GM21390 (cell line): Measurements from ENCODE around the gene AIRE.

Experiments
- ATAC-seq: cut with Tn5 transposase; IDR thresholded peaks from one replicate; pipeline ENCODE4 v1.9.1; 2021; ENCODE audit not compliant: unreplicated experiment

AIRE gene

DNA sequence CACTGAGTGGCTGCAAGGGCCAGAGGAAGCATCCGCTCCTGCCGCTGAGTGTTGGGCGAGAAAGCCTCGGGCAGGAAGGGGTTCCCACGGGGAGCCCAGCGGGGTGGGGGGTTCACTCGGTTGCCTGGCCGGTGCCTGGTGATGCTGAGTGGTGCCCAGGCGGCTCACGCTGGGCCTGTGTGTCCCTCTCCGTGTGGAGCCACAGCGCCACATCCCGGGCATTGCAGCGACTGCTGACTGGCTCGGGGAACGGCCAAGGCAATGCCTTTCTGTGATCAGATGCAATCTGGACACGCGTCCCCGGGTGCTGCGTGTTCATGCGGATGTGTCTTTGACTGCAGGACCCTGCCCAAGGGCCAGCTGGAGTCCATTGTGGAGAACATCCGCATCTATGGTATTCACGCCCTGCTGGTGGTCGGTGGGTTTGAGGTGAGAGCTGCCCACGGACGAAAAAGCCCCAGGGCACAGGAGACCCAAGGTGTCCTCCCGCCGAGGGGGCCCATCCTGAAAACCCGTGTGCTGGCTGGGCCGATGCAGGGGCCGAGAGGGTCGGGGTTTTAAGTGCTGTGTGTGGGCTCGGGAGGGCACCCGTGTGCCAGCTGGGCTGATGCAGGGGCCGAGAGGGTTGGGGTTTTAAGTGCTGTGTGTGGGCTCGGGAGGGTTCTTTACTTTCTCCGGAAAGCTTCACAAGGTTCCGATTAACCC is 37.1 kb downstream of the AIRE start:
- ATAC-seq = no peak

DNA sequence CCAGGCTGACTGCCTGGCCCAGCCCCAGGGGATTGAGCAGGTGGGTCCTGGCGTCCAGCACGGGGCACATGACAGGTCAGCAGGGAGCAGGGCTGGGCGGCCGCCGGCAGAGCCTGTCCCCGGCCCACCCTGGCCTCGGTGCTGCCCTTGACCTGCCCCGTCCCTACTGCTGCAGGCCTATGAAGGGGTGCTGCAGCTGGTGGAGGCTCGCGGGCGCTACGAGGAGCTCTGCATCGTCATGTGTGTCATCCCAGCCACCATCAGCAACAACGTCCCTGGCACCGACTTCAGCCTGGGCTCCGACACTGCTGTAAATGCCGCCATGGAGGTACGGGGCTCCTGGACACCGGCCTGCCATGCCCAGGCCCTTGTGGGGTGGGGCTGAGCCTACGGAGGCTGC is 37.9 kb downstream of the AIRE start:
- ATAC-seq = no peak

DNA sequence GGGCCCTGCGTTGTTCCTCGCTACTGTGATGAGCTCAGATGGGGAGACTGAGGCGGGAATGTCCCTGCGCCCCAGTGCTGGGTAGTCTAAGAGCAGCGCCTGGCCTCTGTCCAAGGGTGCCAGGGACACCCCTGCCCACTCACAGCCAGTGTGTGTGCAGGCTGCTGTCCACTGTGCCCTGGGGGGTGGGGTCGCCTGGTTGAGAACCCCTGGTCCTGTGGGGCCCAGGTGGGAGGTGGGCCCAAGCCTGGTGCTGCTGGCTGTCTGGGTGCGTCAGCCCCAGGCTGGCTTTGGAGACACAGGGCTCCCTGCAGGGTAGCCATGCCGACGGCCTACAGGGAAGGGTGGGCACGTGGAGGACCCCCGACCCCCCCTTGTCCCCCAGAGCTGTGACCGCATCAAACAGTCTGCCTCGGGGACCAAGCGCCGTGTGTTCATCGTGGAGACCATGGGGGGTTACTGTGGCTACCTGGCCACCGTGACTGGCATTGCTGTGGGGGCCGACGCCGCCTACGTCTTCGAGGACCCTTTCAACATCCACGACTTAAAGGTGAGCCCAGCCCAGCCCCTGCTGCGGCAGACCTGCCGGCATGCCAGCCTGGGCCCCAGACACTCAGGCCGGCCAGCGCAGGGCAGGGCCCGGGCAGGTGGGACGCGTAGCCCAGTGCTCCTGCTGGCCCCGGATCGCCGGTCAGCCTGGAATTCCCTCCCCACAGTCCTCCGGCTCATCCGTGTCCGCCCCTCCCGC is 38.6 kb downstream of the AIRE start:
- ATAC-seq = no peak

DNA sequence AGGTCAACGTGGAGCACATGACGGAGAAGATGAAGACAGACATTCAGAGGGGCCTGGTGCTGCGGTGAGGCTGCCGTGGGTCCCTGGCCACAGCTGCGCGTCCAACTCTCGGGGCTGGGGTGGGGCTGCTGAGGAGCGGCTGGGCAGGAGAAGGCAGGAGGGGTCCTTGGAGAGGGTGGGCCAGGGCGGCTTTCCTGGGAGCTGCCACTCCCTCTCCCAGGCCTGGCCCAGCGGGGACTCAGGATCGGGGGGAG is 39.1 kb downstream of the AIRE start:
- no peak for ATAC-seq

DNA sequence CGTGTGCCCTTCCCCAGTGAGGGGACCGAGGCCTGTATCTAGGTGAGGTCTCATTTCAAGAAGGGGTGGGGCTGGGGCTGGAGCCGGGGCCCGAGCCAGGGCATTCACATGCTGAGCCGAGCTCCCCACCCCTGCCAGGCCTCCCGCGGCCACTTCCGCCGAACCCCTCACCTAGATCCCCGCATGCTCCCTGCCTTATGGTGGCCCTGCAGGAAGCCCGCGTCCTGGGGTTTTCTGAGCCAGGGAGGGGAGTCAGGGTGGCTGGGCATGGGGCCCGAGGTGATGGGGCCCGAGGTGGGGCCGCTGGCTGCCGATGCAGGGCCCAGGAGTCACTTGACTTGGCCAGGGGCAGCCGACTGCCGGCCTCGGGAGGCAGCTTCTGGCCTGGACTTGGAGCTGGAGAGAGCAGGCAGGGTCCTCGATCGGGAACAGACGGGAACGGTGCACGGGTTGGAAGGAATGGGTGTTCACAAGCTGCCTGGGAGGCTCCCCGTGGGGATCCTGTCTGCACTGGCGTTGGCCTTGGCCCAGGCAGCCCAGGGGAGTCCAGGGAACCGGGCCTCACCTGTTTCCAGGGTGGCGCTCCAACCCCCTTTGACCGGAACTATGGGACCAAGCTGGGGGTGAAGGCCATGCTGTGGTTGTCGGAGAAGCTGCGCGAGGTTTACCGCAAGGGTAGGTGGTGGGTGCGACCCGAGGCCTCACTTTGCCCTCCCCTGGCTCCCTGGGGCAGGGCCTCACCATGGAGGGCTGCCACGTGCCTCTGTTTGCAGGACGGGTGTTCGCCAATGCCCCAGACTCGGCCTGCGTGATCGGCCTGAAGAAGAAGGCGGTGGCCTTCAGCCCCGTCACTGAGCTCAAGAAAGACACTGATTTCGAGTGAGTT is 40.0 kb downstream of the AIRE start:
- ATAC-seq = no peak

DNA sequence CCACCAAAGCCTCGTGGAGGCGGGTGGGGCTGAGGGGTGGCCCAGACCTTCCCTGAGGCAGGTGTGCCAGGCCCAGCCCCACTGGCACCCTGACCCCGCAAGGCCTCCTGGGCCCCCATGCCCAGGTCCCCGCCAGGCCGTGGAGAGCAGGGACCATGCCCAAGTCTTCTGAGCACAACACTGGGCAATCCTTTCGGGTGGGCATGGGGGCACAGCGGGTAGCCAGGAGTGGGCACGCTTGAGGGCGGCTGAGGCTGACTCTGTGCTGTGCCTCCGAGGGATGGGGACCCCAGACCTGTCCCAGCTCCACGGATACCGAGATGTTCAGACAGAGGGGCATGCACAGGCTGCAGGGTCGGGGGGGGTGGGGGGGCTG is 40.6 kb downstream of the AIRE start:
- no peak for ATAC-seq

DNA sequence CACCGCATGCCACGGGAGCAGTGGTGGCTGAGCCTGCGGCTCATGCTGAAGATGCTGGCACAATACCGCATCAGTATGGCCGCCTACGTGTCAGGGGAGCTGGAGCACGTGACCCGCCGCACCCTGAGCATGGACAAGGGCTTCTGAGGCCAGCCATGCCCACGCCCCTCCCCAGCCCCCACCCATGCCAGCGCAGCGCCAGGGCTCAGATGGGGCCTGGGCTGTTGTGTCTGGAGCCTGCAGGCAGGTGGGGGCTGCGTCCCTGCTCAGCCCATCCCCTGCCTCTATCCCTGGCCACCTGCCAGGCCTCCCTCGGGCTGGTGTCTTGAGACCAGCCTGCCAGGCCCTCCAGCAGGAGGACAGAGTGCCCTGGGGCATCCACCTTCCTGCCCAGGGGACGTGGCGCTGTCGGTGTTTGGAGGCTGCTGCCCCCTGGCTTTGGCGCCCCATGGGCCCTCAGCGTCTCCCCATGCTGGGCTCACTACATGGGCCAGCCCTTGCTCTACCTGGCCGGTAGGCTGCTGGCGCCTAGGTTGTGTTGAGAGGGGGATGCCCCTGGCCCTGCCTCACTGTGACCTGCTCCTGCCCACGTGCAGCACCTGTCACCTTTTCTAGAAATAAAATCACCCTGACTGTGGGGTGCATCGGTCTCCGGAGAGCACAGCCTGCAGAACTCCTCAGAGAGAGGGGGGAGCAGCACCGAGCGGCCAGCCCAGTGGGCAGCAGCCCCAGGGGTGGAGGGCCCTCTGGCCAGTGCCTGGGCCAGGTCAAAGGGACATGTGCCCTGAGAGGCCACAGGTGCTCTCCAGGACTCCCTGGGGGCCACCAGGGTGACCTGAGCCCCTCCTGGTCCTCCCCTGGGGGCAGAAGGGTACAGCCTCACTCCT is 41.3 kb downstream of the AIRE start:
- no peak for ATAC-seq

DNA sequence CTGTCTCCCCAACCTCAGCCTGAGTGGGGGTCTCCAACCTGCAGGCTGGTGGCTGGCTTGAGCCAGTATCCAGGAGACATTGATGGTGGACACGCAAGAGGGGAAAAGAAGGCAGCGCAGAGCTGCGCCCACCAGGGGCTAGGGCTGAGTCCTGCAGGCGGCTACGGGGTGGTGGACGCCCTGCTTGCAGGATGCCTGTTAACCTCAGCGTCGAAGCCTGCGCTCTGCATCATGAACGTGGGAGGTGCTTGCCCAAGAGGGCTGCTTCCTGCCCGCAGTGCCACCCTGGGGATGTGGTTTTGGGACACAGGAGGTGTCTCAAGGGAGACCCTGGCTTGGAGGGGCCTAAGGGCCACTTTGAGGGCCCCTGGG is 41.9 kb downstream of the AIRE start:
- no peak for ATAC-seq

DNA sequence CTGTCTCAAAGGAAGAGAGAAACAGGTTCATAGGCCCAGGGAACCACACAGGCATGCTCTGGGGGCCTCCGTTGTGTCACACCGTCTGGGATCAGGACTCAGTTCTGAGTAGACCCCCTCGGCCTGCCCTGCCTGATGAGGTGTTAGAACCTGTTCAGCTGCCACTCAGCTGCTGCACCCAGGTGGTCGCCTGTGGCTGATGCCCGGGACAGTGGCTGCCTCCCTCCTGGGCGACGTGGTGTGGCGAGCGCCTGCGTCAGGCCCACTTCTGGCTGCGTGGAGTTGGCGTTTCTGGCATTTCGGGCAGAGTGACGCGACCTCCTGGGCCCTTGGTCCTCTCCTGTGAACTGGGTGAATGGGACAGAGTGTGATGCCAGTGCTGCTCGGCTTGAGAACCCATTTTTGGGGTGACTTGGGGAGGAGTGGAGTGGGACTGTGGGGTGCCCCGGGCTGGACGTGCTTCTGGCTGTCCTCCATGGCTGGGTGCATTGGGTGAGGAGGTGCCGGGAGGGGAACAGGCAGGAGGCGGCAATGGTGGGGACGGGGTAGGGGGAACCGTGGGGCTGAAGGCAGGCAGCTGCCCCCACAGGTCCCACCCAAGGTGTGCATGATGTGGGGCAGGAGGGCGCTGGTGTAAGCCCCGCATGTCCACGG is 42.7 kb downstream of the AIRE start:
- ATAC-seq = no peak

DNA sequence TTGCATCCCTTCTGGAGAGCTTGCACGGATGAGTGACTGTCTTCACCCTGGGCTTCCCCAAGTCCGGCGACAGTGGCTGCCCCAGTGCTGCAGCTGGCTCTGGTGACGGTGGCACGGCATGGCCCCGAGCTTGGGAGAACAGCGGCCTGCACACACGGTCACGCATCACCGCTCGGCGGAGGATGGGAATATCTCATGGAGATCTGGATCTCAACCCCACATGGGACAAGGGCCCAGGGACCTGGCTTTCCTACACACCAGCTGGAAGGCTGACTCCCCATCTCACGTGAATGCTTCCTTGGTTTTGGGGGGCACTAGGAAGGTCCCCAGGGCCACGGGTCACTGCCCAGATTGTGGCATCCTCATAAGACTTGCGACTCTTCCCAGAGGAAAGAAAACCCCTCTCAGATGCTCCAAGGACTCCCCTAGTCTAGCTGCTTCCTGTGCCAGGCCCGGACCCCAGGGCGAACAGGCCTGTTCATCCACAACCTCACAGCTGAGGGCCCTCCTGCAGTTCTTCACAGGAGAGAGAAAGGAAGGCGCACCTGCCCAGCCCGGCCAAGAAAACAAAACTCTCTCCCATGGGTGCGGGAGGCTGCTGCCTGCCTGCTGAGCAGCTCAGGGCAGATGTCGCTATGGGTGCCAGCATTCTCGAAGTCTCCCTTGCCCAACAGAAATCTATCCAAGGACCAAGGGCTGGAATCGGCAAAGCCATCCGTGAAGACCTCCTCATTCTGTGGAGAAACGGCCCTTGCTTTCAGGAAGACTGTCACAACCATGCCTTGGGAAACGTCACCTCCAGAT is 43.6 kb downstream of the AIRE start:
- no peak for ATAC-seq

DNA sequence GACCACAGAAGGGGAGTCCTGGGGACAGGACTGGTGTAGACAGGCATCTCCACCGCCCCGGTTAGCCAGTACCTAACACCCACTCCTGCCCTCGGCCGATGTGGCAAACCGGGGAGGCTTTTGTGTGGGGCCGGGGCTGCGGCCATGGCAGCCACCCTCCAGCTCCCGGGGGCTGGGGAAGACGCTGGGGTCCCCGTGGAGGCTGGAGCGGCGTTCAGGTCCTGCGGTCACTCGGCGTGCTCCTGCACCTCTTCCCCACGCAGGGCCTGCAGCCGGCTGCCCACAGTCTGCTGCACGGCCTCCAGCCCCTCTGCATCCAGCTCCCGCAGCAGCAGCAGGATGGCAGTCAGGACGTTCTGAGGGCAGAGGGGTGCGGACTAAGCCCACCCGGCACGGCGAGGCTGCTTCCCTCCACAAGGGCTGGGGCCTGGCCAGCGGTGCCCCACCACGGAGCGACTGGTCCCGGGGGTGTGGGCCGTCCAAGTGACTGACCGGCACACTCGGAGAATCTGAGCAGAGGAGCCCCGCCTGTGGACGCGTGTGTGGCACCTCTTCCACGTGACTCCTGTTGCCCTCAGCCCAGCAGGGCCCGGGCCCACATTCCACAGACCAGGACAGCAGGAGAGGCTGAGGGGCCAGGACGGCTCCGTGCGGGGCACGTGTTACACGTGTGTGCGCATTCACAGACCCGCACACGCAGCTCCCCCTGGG is 44.5 kb downstream of the AIRE start:
- no peak for ATAC-seq

DNA sequence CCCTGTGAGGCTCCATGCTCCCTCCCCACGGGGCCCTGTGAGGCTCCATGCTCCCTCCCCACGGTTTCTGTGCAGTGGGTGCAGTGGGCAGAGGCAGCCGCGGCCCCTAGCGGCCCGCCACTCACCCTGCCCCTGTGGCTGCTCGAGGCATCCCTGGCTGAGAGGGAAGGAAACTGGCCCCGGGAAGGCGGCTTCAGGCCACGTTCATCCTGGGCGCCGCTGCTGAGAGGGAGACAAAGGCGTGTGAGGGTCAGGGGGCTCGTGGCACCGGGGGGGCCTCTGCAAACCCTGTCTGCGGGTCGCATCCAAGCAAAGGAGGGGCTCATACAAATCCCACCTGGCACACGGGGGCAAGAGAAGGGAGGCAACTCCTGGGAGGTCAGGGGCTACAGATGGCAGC is 45.0 kb downstream of the AIRE start:
- ATAC-seq = no peak

DNA sequence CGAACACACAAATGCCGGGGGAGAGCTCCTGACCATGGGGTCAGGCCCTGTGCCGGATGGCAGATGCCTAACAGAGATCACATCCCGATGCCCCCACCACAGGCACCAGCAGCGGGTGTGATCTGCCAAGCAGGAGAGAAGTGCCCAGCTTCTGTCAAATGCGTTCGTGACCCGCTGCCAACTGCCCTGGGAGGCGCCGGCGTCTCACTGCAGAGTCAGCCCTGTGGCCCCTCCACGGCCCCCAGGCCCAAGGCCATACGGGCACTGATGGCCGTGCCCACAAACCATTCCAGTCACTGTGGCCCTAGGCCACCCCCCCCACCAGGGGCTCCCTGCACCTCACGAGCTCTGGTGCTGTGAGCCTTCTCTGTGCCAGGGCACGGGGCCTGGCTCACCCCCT is 45.5 kb downstream of the AIRE start:
- ATAC-seq = no peak

DNA sequence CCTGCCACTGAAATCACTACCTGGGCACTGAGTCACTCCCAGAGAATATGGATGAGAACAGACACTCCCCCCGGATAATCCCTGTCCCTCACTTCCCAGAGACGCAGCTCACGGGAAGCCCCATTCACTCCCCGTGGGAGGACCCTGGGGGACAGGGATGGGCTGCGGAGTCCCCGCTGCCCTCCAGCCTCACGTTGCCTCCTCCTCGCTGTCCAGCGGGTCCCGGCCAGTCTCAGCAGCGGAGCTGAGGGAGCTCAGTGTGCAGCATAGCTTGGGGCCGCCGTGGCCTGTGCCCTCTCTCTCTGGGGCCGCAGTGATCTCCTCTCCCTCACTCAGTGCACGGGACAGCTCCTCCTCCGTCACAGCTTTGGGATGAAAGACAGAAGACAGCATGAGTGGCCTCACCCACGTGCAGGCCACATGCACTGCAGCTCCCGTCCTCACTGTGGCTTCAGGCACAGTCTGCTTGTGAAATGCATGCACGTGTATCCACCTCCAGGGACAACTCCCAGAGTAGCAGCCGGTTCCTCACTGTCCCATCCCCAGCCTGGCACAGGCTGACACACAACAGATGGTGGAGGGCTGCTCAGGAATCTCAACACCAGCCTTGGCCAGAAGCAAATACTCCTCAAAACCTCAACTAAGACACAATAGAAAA is 46.1 kb downstream of the AIRE start:
- no peak for ATAC-seq

DNA sequence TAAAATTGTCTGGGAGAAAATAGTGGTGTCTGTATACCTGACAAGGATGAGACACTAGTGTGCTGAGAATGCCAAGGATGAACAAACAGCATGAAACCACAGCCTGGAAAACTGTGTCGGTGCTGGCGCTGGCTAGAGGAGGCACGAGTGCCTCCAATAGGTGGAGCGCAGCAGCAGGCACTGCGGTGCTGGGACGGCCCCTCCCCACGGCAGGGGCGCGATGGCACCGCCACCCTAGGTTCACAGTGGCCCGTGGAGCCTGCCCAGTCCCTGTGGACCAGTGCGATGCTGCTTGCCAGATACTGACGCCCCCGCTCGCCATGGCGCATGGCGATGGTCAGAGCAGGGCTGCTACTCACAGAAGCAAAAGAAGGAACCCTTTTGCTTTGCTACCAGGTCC is 46.7 kb downstream of the AIRE start:
- ATAC-seq = no peak

DNA sequence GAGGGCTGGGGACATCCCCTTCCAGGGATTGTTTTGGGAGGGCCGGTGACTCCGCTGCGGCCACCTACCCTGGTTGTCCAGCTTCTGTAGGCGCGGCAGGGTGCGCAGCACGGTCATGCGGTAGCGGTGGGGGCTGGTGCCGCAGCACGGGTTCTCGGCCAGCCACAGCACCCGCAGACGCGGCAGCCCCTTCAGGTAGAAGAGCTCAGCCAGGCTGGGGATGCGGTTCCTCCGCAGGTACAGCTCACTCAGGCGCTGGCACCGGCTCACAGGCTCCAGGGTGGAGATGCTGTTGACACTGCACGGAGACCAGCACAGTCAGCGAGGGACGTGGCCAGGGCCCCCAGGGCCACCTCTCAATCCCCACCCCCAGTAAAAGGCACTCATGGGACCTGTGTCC is 47.3 kb downstream of the AIRE start:
- ATAC-seq = no peak

DNA sequence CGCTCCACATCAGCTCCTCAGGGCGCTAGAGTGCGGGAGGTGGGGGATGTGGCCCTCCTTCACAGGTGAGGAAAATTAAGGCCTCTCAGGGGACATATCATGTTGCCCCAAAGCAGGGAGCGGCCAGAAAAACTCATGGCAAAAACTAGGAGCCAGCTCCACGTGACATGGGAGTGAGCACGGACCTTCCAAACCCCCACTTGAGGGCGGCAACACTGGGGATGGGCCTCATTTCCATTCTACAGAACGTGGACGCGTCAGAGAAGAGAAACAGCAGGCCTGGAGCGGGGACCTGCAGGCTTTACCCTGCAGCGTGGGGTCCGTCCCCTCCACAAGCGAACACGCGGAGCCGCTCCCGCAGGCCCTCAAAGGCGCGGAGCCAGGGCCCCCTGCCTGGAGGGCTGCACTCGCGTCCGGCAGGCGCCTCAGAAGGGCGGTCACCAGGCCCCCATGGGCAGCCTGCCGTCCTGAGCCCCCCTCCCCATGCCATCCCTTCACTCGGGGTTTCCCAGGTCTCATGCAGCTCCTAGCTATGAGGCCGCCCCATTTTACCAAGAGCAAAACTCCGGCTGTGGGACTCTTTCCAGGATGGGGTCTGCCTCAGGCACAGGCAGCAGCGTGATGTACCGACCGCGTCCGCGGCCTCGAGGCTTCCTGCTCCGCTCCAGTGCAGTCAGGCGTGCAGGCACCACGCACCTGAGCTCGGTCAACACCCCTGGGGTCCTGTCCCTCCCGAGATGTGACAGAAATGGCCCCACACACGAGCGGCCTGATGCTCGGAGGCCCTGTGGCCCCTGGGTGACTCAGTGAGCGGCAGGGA is 48.0 kb downstream of the AIRE start:
- ATAC-seq = no peak
